Epithelial cell of proximal tubule (primary cell): ENCODE data around the gene TMEM107. TPM values are rescaled to one million over a fixed set of nuclear protein-coding genes. Genes with fewer than 3 reads are reported as not detected.
A peak's percentile ranks its signal among the peaks of the same experiment; 100 is the strongest.

Source experiments
- DNase-seq: peaks from one replicate; pipeline ENCODE4 v3.0.0-alpha.2; 2011; ENCODE audit warnings: low read depth
- H3K4me3 ChIP-seq: 2 replicates; pipeline ENCODE4 v1.5.1; 2011; ENCODE audit warnings: low read depth, mild to moderate bottlenecking, low read length
- CTCF ChIP-seq: conservative IDR thresholded peaks from 2 replicates; pipeline ENCODE4 v1.5.1; 2012; ENCODE audit warnings: low read depth, mild to moderate bottlenecking, low read length
- total RNA-seq: library from RNA; depleted of rRNA; stranded (reverse); fragments of >200 nt; gene quantifications from 2 replicates; pipeline ENCODE4 v1.2.3, GENCODE V29; 2015

Gene TMEM107
- total RNA-seq, 1 donor from 2014 or later = 24.3 TPM

GRCh38 chr17:8153957-8154607 is 22.1 kb downstream of the TMEM107 start:
- DNase-seq = peak; percentile 76
- no peak for TF ChIP-seq CTCF
- peak overlapping the region; percentile 90 for H3K4me3 ChIP-seq

- DNase-seq = peak; percentile 94
- TF ChIP-seq CTCF = no peak
- peak overlapping the region; percentile 90 for H3K4me3 ChIP-seq
These were observed 22.6 kb downstream of the TMEM107 start for GRCh38 chr17:8153525-8153956.

- DNase-seq = no peak
- H3K4me3 ChIP-seq = peak overlapping the region; percentile 93
- TF ChIP-seq CTCF = no peak
These were observed 23.1 kb downstream of the TMEM107 start for GRCh38 chr17:8153031-8153451.

GRCh38 chr17:8152112-8152775 is 23.9 kb downstream of the TMEM107 start, which contains the start of gene PER1:
TSS of gene PER1 (minus strand) at chr17:8152404. CDS start at chr17:8150706, 1,698 bp downstream.
- H3K4me3 ChIP-seq = peak within 1 kb of the TSS; percentile 93
- DNase-seq = peak; percentile 59
- no peak for TF ChIP-seq CTCF

- H3K4me3 ChIP-seq = peak overlapping the region; percentile 93
- no peak for TF ChIP-seq CTCF
- no peak for DNase-seq
These were observed 24.5 kb downstream of the TMEM107 start for GRCh38 chr17:8151641-8152111.

GRCh38 chr17:8151120-8151640 is 25.0 kb downstream of the TMEM107 start:
- H3K4me3 ChIP-seq = peak overlapping the region; percentile 93
- DNase-seq = no peak
- TF ChIP-seq CTCF = no peak
